GM12878 (cell line): ENCODE results near the gene NIN. TPM values are rescaled to one million over a fixed set of nuclear protein-coding genes. Genes with fewer than 3 reads are reported as not detected.
A peak's percentile ranks its signal among the peaks of the same experiment; 100 is the strongest.

Experiments used
- ATAC-seq: fragments of 200-7000 bp; cut with Tn5 transposase; 3 replicates; pipeline ENCODE4 v1.9.1; 2020; ENCODE audit warnings: mild to moderate bottlenecking, moderate library complexity
- BruUV-seq: library from RNA; stranded (reverse); fragments of 400-500 nt; replicated peaks from 2 replicates; lab custom pipeline; 2021; lab: Mats Ljungman, UMichigan
- CTCF ChIA-PET: fragments of 300-600 bp; sonication (Branson Sonifier 250); formaldehyde crosslinking; extraction: SDS; loops from one replicate; lab custom pipeline; 2021; ENCODE audit warnings: inconsistent platforms; lab: Yijun Ruan, JAX
- POLR2A ChIA-PET: fragments of 350-600 bp; formaldehyde crosslinking; extraction: SDS; loops from one replicate; lab custom pipeline; 2021; ENCODE audit warnings: inconsistent platforms; lab: Charles Lee
- RAD21 ChIA-PET: fragments of 300-600 bp; sonication (Branson Sonifier 250); formaldehyde crosslinking; loops from one replicate; lab custom pipeline; 2023; ENCODE audit warnings: antibody characterized with exemption; ENCODE audit not compliant: unreplicated experiment; lab: Charles Lee
- SMC1A ChIA-PET: fragments of 300-600 bp; sonication (Branson Sonifier 250); formaldehyde crosslinking; loops from one replicate; lab custom pipeline; 2023; ENCODE audit not compliant: unreplicated experiment, uncharacterized antibody; lab: Charles Lee
- DNase-seq: peaks from one replicate; pipeline ENCODE4 v3.0.0-alpha.2; 2011; ENCODE audit warnings: low read depth, low spot score
- FAIRE-seq: peaks from 3 replicates; lab custom pipeline; 2011; peaks lifted over from hg19 to GRCh38; lab: Jason Lieb, UNC
- H2AFZ ChIP-seq: 2 replicates; pipeline ENCODE4 v1.6.0; 2011; ENCODE audit warnings: low read depth, low read length, control low read depth; ENCODE audit not compliant: control insufficient read depth
- H3K27ac ChIP-seq: 2 replicates; pipeline ENCODE4 v1.5.1; 2011; ENCODE audit warnings: control low read depth; ENCODE audit not compliant: control insufficient read depth, insufficient read depth
- H3K27me3 ChIP-seq, 2 experiments: replicated peaks in 1 of 2; 2 replicates each; pipeline versions ENCODE4 v1.6.0 to v1.6.1; 2011; ENCODE audit warnings: low read length in 1 of 2; ENCODE audit not compliant: control insufficient read depth in 2 of 2, insufficient read depth in 2 of 2
- H3K36me3 ChIP-seq, 2 experiments: 2 replicates each; pipeline ENCODE4 v1.5.1; 2011; ENCODE audit warnings: low read length in 1 of 2; ENCODE audit not compliant: control insufficient read depth in 2 of 2, insufficient read depth in 2 of 2
- H3K4me1 ChIP-seq: 2 replicates; pipeline ENCODE4 v1.6.1; 2011; ENCODE audit warnings: mild to moderate bottlenecking, low read length, moderate library complexity, mixed read lengths; ENCODE audit not compliant: control insufficient read depth, insufficient read depth
- H3K4me2 ChIP-seq: 2 replicates; pipeline ENCODE4 v1.6.0; 2011; ENCODE audit warnings: control low read depth; ENCODE audit not compliant: control insufficient read depth, insufficient read depth
- H3K4me3 ChIP-seq: fragments of 200-600 bp; sonication (generic); 2 replicates; pipeline ENCODE4 v1.5.1; 2016
- H3K79me2 ChIP-seq: 2 replicates; pipeline ENCODE4 v1.6.0; 2011; ENCODE audit warnings: low read length; ENCODE audit not compliant: control insufficient read depth, insufficient read depth
- H3K9ac ChIP-seq: 2 replicates; pipeline ENCODE4 v1.8.0; 2011; ENCODE audit warnings: low read length, control low read depth, mixed read lengths; ENCODE audit not compliant: control insufficient read depth, insufficient read depth
- H3K9me3 ChIP-seq: replicated peaks from 3 replicates; pipeline ENCODE4 v1.5.1; 2011; ENCODE audit warnings: mild to moderate bottlenecking, low read length; ENCODE audit not compliant: control insufficient read depth, insufficient read depth
- H4K20me1 ChIP-seq: 2 replicates; pipeline ENCODE4 v1.6.0; 2011; ENCODE audit not compliant: control insufficient read depth, insufficient read depth
- PRDM15 ChIP-seq: fragments of 450-650 bp; formaldehyde crosslinking; IDR thresholded peaks from 2 replicates; pipeline ENCODE4 v1.4.0; 2020; ENCODE audit warnings: mild to moderate bottlenecking, moderate library complexity
- SUZ12 ChIP-seq: fragments of 200-600 bp; sonication (generic); IDR thresholded peaks from one replicate; pipeline ENCODE4 v1.6.1; 2018; ENCODE audit warnings: antibody characterized with exemption, mild to moderate bottlenecking; ENCODE audit not compliant: unreplicated experiment
- WGBS: methylation state at CpG from one replicate; pipeline ENCODE4 v1.1.6; 2016; ENCODE audit warnings: low lambda C conversion rate; ENCODE audit not compliant: insufficient replicate concordance, insufficient coverage; ENCODE audit errors: missing lambda C conversion rate; 5-methylcytosine and 5-hydroxymethylcytosine counted together
- in situ Hi-C: fragments of 300-500 bp; cut with MboI; formaldehyde crosslinking; loops from 9 replicates; pipeline ENCODE4 v1.14.3; 2018; ENCODE audit warnings: mixed read lengths
- intact Hi-C: fragments of 100-400 bp; cut with micrococcal nuclease; formaldehyde crosslinking; loops from one replicate; pipeline ENCODE4 v1.14.2; 2022; ENCODE audit not compliant: unreplicated experiment
- polyA plus RNA-seq, 11 experiments: library from polyadenylated mRNA; depleted of rRNA in 4 of 11; unstranded in 6 of 11; stranded (reverse) in 5 of 11; fragments of >200 nt; fragmentation: Nextera tagmentation in 4 of 11; fragmentation: Illumina TruSeq in 1 of 11; extraction: Ambion mirVana in 4 of 11; extraction: Trizol in 1 of 11; gene quantifications; 1 replicate in 1 of 11; 2 replicates in 10 of 11; pipeline versions ENCODE4 v1.2.1 to v1.2.3, GENCODE V29; 2011 to 2016; ENCODE audit warnings: inconsistent platforms in 2 of 11, missing spikeins in 2 of 11, low read depth in 1 of 11
- total RNA-seq, 4 experiments: library from RNA; depleted of rRNA in 3 of 4; stranded (reverse); fragments of >200 nt in 3 of 4; fragmentation: Illumina TruSeq in 1 of 4; extraction: Trizol in 1 of 4; gene quantifications; 2 replicates each; pipeline versions ENCODE4 v1.2.1 to v1.2.3, GENCODE V29; 2013 to 2021

NIN gene
- total and polyA plus RNA-seq, 10 of the 15 experiments (the other 5 are each of a cell fraction or from before 2014, with no cell fraction given) = 16.2 to 135 (median 70.3) TPM

GRCh38 chr14:50871914-50872732 is 41.2 kb upstream of the NIN start, which contains the start of gene ABHD12B:
ABHD12B (plus strand) TSS chr14:50872053; CDS start chr14:50872175, 122 bp downstream.
- peak; percentile 57 for TF ChIP-seq SUZ12
- no peak for TF ChIP-seq PRDM15
- H3K9me3 ChIP-seq = no peaks in the 10 kb centered on the region
- in situ Hi-C loops (loop anchor here (25.0 kb wide), 1 partner anchor 260 kb away; no protein-coding TSS in a partner anchor), intact Hi-C loops (loop anchor here (10.0 kb wide), 1 partner anchor 353 kb away; no protein-coding TSS in a partner anchor)
- H3K79me2 ChIP-seq = no peaks in the 10 kb centered on the region
- FAIRE-seq (no peak), ATAC-seq (no peak), DNase-seq (no peak)
- no peak within 1 kb of the TSS for H3K27ac ChIP-seq
- ChIA-PET SMC1A (no interaction called here), POLR2A (no interaction called here), RAD21 (no interaction called here), CTCF (interaction anchor here (3.4 kb wide), 1 partner anchor 12 kb away, joined by 17 read pairs; no protein-coding TSS in a partner anchor)
- 14% methylated on average over 33 of the region's 63 CpGs for WGBS
- H3K9ac ChIP-seq = no peak within 1 kb of the TSS
- no peak within 1 kb of the TSS for H3K4me2 ChIP-seq
- no peaks in the 10 kb centered on the region for H3K36me3 ChIP-seq
- H3K27me3 ChIP-seq = peaks cover 4 to 15% of the 10 kb centered on the region in 2 experiments
- no peak within 1 kb of the TSS for H3K4me3 ChIP-seq
- BruUV-seq = no TSS peak
- H2AFZ ChIP-seq = no peak within 1 kb of the TSS
- peaks cover 11% of the 10 kb centered on the region for H3K4me1 ChIP-seq
- H4K20me1 ChIP-seq = no peaks in the 10 kb centered on the region
